Middle frontal gyrus (tissue), 1 donor: ENCODE results near the gene KCNK2.

ENCODE experiments used
- DNase-seq: peaks from one replicate; pipeline ENCODE4 v3.0.0-alpha.2; 2015; ENCODE audit warnings: low spot score; ENCODE audit errors: extremely low spot score

Gene KCNK2, protein sequence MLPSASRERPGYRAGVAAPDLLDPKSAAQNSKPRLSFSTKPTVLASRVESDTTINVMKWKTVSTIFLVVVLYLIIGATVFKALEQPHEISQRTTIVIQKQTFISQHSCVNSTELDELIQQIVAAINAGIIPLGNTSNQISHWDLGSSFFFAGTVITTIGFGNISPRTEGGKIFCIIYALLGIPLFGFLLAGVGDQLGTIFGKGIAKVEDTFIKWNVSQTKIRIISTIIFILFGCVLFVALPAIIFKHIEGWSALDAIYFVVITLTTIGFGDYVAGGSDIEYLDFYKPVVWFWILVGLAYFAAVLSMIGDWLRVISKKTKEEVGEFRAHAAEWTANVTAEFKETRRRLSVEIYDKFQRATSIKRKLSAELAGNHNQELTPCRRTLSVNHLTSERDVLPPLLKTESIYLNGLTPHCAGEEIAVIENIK

DNA sequence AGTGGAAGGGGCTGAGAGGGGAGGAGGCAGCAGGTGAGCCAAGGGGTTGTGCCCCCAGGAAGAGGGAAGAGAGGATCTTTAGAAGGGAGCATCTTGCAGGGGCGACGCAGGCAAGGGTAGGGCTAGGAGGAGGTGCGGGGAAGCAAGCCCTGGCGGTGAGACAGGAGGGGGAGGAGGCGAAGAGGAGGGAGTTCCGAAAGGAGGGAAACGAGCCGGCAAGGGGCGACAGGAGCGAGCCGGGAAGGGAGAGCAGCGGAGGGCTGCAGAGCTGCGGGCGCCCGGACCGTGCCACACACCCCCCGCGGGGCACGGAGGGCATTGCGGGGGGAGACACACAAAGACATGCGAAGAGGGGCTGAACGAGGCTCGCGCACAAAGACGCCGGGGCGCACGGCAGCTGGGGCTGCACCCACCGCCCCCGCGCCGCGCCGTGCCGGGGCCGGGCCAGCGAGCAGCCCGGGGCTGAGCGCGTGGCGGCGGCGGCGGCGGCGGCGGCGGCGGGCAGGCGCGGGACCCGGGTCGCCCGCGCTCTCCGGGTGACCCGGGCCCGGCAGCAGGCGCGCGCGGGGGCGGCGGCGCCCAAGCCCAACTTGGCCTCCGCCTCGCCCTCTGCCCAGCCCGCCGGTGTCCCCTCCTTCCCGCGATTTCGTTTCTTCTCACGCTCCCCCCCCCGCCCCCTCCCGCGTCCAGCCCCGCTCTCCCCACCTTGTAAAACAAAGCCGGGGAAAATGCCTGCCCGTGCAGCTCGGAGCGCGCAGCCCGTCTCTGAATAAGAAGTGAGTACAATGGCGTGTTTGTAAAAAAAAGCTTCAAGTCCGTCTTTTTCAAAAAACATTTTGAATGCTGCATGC, at the start of gene KCNK2:
TSS of gene KCNK2 (plus strand) at position 206 of the 851 bp plus-strand sequence. CDS start 649 bp downstream, outside the sequence.
- no peak for DNase-seq

GRCh38 chr1:215032911-215033526, 49.5 kb upstream of the KCNK2 start:
- no peak for DNase-seq

DNA sequence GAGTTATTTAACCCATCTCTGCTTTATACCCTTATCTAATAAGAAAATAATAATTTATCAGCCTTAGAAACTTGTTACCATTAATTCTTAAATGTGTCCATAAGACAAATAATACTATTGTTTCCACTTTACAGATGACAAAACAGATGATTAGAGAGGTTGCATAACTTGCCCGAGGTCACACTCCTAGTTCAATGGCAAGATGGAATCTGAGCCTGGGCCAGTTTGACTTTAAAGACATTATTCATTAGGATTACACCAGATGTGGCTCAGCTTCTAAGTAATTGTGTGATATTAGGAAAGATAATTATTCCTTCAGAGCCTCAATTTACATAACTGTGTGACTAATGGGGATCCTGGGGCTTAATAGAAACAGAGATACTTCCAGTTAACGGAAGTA, 42.3 kb upstream of the KCNK2 start:
- DNase-seq: no peak

DNA sequence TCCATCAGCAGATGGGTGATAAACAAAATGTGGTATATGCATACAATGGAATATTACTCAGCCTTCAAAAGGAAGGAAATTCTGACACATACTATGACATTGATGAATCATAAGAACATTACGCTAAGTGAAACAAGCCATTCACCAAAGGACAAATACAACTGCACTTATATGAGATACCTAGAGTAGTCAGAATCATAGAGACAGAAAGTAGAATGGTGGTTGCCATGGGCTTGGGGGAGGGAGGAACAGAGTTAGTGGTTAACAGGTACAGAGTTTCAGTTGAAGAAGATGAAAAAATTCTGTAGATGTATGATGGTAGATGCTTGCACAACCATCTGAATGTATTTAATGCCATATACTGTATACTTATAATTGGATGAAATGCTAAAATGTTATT, 39.1 kb upstream of the KCNK2 start:
- DNase-seq: no peak

- DNase-seq: no peak
These were observed 38.4 kb upstream of the KCNK2 start for GRCh38 chr1:215044151-215044550.

DNA sequence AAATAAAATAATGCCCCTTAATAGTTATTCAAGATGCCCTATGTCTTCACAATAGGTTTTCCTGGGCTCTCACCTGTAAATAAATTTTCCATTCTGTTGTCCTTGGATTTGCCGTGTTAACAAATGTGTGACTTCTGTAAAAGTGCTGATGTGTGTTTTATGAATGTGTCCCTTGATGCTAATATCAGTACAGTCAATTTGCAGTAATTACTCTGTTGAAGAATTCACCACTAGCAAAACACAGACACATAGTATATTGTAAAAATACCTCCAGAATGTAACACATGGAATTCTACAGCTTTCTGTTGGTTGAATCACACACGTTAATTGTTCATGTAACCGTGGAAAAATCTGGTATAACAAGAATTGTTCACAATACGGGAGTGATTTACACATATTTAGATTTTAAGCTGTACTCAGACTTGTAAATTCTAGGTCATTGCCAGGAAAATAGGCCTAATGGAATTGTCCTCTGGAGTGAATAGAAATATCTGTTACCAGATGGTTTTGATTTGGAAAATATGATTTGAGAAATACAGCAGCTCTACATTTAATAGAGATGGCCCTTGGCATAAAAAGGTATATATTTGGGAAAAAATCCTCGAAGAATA, 36.7 kb upstream of the KCNK2 start:
- DNase-seq: no peak

- DNase-seq: no peak
These were observed 30.1 kb upstream of the KCNK2 start for GRCh38 chr1:215052256-215053015.

- DNase-seq: no peak
These were observed 28.3 kb upstream of the KCNK2 start for GRCh38 chr1:215054266-215054665.

GRCh38 chr1:215055281-215055935, 27.1 kb upstream of the KCNK2 start:
- DNase-seq: no peak

GRCh38 chr1:215056584-215056983, 26.0 kb upstream of the KCNK2 start:
- no peak for DNase-seq

- no peak for DNase-seq
These were observed 22.6 kb upstream of the KCNK2 start for GRCh38 chr1:215059947-215060346.

GRCh38 chr1:215064327-215064726, 18.2 kb upstream of the KCNK2 start:
- DNase-seq: no peak

GRCh38 chr1:215071078-215071477, 11.5 kb upstream of the KCNK2 start:
- DNase-seq: no peak

GRCh38 chr1:215076322-215076721, 6.2 kb upstream of the KCNK2 start:
- no peak for DNase-seq

GRCh38 chr1:215079456-215079855, 3.1 kb upstream of the KCNK2 start:
- DNase-seq: no peak

GRCh38 chr1:215081661-215082531, 641 bp upstream of the KCNK2 start:
- DNase-seq: no peak

- no peak for DNase-seq
These were observed 935 bp downstream of the KCNK2 start for GRCh38 chr1:215083383-215083961.

DNA sequence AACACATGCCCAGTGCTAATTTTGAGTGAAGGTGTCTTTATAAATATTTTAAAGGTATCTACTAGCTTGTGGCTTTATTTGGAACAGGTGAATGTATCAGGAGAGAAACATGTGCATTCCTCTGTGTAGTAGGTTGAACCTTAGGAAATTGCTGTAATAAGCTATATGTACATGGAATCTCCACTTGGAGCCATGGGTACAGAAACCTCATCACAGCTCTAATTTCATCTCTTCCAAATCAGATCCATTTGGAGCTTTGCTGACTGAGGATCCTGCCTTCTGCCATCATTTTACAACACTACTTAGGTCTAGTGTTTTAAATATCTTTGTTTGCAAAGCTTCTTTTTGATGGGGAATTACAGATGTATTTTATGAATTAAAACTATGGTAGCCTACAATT, 2.1 kb downstream of the KCNK2 start:
- no peak for DNase-seq

GRCh38 chr1:215087603-215088002, 5.1 kb downstream of the KCNK2 start:
- DNase-seq: no peak
